Measurements from ENCODE around the gene DUOXA1.
"Not testable (repeated sequence)": the region's sequence is repeated elsewhere in the genome, so short reads cannot be mapped to it uniquely, and the experiment has no call there.

DNA sequence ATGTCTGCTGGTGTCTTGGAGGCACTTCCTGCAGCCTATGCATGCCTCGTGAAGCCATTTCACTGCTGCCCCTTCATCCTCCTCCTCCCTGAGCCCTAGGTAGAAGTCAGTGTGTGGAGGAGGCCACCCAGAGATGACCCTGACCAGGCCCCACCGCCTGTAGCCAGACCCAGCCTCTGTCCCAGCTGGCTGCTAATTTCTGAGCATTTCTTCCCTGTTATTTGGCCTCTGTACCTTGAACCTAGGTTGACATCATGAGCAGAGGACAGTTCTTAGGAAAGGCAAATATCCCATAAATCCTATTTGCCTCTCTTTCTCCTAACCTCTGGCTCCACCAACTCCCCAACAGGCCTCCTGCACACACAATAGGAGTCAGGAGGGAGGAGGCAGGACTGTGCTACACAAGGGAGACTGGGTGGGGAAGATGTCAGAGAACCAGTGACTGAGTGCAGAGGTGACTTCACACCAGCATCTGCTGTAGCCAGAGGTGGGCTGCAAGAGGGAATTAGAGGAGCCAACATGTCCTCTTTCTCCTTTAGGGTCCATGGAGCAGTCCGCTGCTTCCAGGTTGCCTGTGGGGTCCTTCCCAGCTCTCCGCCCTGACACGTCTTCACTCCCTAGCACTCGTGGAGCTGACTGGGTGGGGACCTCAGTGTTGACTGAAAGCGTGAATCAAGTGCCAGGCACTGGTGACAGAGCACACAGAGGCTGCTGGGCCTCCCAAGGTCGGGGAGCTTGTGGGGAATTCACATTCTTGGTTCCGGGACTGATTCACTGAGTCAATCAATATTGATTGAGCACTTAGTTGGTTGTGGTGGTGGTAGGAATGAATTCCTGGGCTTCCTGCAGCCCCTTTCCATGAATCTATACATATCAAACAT is 54.0 kb downstream of the DUOXA1 start:
- TF ChIP-seq POLR2A (IDR thresholded peaks at IDR 0.05; ENCODE audit: low read length); GATA1 (IDR thresholded peaks at IDR 0.05; ENCODE audit: low read depth, low read length): not testable (repeated sequence)
